ENCODE data around the gene GNAI3. TPM values are rescaled to one million over a fixed set of nuclear protein-coding genes. Genes with fewer than 3 reads are reported as not detected.
"Not testable (repeated sequence)": the region's sequence is repeated elsewhere in the genome, so short reads cannot be mapped to it uniquely, and the experiment has no call there.

The GNAI3 gene
- total RNA-seq, 2 experiments from 2014 or later = 8.4 TPM

DNA sequence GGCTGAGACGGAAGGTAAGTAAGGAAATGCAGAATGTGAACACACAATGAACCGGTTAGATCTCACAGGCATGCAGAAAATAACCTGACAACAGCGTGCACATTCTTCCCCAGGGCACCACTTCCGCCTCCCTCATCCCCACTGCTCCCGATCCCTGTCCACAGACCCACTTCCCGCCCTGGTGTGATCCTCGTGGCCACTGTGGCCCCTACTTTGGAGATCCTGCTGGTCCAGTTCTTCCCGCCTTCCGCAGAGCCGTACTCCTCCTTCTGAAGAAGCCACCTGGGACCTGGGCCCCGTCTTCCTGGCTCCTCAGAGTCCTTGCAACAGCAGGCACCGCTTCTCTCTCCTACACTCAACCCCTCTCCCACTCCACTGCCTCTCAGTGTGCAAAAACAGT is 106.1 kb downstream of the GNAI3 start:
- H3K27me3 Mint-ChIP-seq = peaks cover 9% of the 10 kb centered on the region
- H3K4me3 Mint-ChIP-seq = no peak overlapping the region
- H3K4me1 Mint-ChIP-seq = peaks cover 9% of the 10 kb centered on the region
- no peaks in the 10 kb centered on the region for H3K9me3 Mint-ChIP-seq
- H3K27ac Mint-ChIP-seq = no peak overlapping the region
- H3K36me3 Mint-ChIP-seq = no peaks in the 10 kb centered on the region
- DNase-seq = no peak

DNA sequence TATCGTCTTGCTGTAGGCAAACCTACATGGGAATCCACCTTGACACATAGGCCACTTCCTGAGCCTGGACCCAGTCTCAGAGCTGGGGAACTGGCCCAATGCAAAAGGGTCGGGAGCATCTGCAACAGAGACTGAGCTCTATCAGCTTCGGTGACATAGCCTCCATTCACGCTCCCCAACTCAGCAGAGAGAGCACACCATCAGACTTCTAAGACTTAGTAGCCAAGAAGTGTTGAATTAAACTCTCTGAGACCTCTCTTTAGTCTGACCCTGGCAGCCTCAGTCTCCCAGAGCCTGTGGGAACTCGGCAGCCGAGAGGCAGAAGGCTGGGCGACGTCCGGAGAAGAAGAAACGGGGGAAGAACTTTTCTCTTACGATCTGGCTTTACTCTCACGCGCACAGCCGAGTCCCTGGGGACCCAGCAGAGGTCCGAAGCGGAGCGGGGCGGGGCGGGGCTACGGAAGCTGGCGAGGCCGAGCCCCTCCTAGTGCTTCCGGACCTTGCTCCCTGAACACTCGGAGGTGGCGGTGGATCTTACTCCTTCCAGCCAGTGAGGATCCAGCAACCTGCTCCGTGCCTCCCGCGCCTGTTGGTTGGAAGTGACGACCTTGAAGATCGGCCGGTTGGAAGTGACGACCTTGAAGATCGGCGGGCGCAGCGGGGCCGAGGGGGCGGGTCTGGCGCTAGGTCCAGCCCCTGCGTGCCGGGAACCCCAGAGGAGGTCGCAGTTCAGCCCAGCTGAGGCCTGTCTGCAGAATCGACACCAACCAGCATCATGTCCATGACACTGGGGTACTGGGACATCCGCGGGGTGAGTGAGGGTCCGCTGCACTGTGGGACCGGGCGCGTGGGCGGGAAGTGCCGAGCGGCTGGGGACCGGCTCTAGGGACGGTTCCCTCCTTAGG is 107.5 kb downstream of the GNAI3 start, which contains the start of gene GSTM4:
Gene GSTM4, plus strand, starts transcription at position 485 of the 905 bp plus-strand sequence. Its CDS starts 291 bp downstream, at position 776.
- peak within 1 kb of the TSS; percentile 57 for H3K27ac Mint-ChIP-seq
- no peaks in the 10 kb centered on the region for H3K9me3 Mint-ChIP-seq
- DNase-seq = peak; percentile 59
- H3K4me1 Mint-ChIP-seq = peaks cover 9% of the 10 kb centered on the region
- H3K4me3 Mint-ChIP-seq = peak within 1 kb of the TSS; percentile 86
- peaks cover 9% of the 10 kb centered on the region for H3K27me3 Mint-ChIP-seq
- no peaks in the 10 kb centered on the region for H3K36me3 Mint-ChIP-seq

GRCh38 chr1:109657395-109657794 is 109.0 kb downstream of the GNAI3 start:
- Mint-ChIP-seq H3K36me3 (no peaks in the 10 kb centered on the region), H3K27ac (no peak overlapping the region), H3K4me3 (no peak overlapping the region), H3K27me3 (peaks cover 9% of the 10 kb centered on the region), H3K4me1 (peaks cover 9% of the 10 kb centered on the region), H3K9me3 (no peaks in the 10 kb centered on the region)
- DNase-seq = no peak

DNA sequence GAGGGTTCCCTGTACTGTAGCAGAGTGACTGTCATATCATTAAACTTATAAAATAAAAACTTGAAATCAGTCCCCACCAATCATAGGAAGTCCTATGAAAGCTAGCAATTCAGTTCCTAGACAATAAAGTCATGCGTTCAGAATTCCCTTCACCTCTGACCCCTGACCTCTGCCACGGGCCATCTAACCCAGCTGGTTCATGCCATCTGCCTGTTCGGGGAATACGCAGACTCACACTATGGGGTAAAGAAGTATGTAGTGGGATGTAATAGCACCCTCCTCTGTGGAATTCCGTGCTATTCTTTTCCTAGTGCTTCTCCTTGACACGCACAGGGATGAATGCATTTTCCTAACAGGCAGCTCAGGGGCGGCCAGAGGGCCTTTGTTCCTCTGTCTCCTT is 109.6 kb downstream of the GNAI3 start:
- DNase-seq = no peak
- no peak overlapping the region for H3K27ac Mint-ChIP-seq
- no peaks in the 10 kb centered on the region for H3K36me3 Mint-ChIP-seq
- H3K27me3 Mint-ChIP-seq = peaks cover 9% of the 10 kb centered on the region
- H3K9me3 Mint-ChIP-seq = no peaks in the 10 kb centered on the region
- no peak overlapping the region for H3K4me3 Mint-ChIP-seq
- peaks cover 9% of the 10 kb centered on the region for H3K4me1 Mint-ChIP-seq

DNA sequence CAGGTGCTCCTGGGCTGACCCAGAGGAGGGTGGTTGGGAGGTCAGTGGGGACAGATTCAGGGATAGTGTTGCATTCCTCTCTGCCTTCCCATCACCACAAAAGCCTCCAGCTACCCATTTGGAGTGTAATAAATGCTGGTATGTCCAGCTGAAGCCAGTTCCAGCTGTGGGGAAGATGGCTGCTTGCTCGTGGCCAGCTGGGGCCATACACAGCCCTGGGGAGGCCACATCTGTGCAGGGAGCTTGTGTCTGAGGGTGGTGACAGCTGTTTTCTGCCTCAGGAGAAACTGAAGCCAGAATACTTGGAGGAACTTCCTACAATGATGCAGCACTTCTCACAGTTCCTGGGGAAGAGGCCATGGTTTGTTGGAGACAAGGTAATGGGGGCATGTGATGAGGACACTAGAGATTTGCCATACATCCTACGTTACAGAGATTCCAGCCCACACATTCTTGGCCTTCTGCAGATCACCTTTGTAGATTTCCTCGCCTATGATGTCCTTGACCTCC is 110.2 kb downstream of the GNAI3 start:
- Mint-ChIP-seq H3K9me3 (no peaks in the 10 kb centered on the region), H3K27me3 (peaks cover 3% of the 10 kb centered on the region), H3K27ac (no peak overlapping the region), H3K4me1 (peaks cover 9% of the 10 kb centered on the region), H3K4me3 (no peak overlapping the region), H3K36me3 (no peaks in the 10 kb centered on the region)
- no peak for DNase-seq

- H3K27me3 Mint-ChIP-seq = no peaks in the 10 kb centered on the region
- no peaks in the 10 kb centered on the region for H3K9me3 Mint-ChIP-seq
- peaks cover 9% of the 10 kb centered on the region for H3K4me1 Mint-ChIP-seq
- H3K36me3 Mint-ChIP-seq = no peaks in the 10 kb centered on the region
- H3K27ac Mint-ChIP-seq = no peak overlapping the region
- no peak overlapping the region for H3K4me3 Mint-ChIP-seq
- DNase-seq = no peak
Measured at GRCh38 chr1:109659145-109659544, 110.7 kb downstream of the GNAI3 start.

- Mint-ChIP-seq H3K36me3 (no peaks in the 10 kb centered on the region), H3K9me3 (no peaks in the 10 kb centered on the region)
Measured at GRCh38 chr1:109659997-109660690, 111.7 kb downstream of the GNAI3 start.

DNA sequence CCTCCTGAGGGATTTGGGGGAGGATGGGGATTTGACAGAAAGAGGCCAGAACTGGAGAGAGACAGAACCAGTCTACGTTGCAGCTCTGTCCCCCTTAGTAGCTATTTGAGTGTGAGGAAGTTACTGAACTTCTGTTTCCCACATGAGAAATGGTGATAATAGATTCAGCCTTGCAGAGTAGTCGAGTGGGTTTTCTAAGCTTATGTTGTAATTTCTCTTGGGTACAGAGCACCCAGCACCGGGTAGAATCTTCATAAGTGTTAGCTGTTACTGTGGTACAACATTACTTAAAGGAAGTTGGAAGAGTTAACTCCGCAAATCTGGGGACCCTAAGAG is 112.2 kb downstream of the GNAI3 start:
- not testable (repeated sequence) for H3K27ac Mint-ChIP-seq, DNase-seq, H3K36me3 Mint-ChIP-seq, H3K4me3 Mint-ChIP-seq, H3K9me3 Mint-ChIP-seq, H3K27me3 Mint-ChIP-seq, H3K4me1 Mint-ChIP-seq

More at GRCh38 chr1:109659997-109660690, 111.7 kb downstream of the GNAI3 start:
- Mint-ChIP-seq H3K4me3 (no peak overlapping the region), H3K27ac (no peak overlapping the region), H3K27me3 (no peaks in the 10 kb centered on the region), H3K4me1 (peaks cover 8% of the 10 kb centered on the region)
- DNase-seq = no peak

DNA sequence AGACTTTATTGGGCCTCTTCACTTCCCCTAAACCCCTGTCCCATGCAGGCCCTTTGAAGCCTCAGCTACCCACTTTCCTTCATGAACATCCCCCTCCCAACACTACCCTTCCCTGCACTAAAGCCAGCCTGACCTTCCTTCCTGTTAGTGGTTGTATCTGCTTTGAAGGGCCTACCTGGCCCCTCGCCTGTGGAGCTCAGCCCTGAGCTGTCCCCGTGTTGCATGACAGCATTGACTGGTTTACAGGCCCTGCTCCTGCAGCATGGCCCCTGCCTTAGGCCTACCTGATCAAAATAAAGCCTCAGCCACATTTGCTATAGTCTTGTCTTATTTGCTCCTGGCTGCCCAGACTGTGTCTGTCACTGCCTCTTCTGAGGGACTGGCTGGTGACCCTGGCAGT is 113.0 kb downstream of the GNAI3 start:
- H3K27ac Mint-ChIP-seq = no peak overlapping the region
- peaks cover 2% of the 10 kb centered on the region for H3K4me1 Mint-ChIP-seq
- H3K36me3 Mint-ChIP-seq = no peaks in the 10 kb centered on the region
- H3K27me3 Mint-ChIP-seq = no peaks in the 10 kb centered on the region
- DNase-seq = no peak
- H3K9me3 Mint-ChIP-seq = no peaks in the 10 kb centered on the region
- no peak overlapping the region for H3K4me3 Mint-ChIP-seq

DNA sequence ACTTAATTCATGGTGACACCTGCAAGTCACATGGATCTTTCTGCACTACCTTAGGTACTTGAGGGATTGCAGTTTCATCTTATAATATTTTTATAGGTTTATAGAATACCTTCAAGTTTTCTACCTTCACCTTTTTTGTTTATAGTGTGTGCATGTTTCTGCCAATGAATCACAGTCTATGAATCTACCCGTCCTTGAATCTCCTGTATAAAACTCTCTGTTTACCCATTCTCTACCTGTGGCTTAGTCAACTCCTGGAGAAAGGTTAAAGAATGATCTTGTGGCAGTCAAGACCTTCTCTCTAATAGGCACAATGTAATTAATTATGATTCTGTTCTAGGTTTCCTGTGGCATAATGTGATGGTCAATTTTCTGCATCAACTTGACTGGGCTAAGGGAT is 116.3 kb downstream of the GNAI3 start:
- no peak overlapping the region for H3K4me3 Mint-ChIP-seq
- peaks cover 14% of the 10 kb centered on the region for H3K4me1 Mint-ChIP-seq
- DNase-seq = no peak
- no peaks in the 10 kb centered on the region for H3K27me3 Mint-ChIP-seq
- peaks cover 2% of the 10 kb centered on the region for H3K36me3 Mint-ChIP-seq
- no peak overlapping the region for H3K27ac Mint-ChIP-seq
- H3K9me3 Mint-ChIP-seq = no peaks in the 10 kb centered on the region

- Mint-ChIP-seq H3K36me3 (peaks cover 2% of the 10 kb centered on the region), H3K27ac (no peak within 1 kb of the TSS), H3K4me1 (peaks cover 16% of the 10 kb centered on the region), H3K9me3 (no peaks in the 10 kb centered on the region), H3K27me3 (no peaks in the 10 kb centered on the region), H3K4me3 (peak within 1 kb of the TSS; percentile 79)
- DNase-seq = peak; percentile 86
Measured at GRCh38 chr1:109667452-109668122, 119.2 kb downstream of the GNAI3 start, which contains the start of gene GSTM2. GSTM2 (plus strand) TSS chr1:109668057; CDS start chr1:109668116, 59 bp downstream.

Other genes starting within 250 kb of the GNAI3 start
- not detected for gene MYBPHL, start 241.6 kb upstream of the GNAI3 start, total RNA-seq
- gene SORT1, start 150.7 kb upstream of the GNAI3 start, total RNA-seq = 1 to 10 TPM; 5.6 to 6.6 TPM
- 100 to 1,000 TPM; 247 to 252 TPM for gene PSMA5, start 122.2 kb upstream of the GNAI3 start, total RNA-seq
- gene SYPL2, start 82.1 kb upstream of the GNAI3 start, total RNA-seq = not detected
- 10 to 100 TPM; 14.6 to 15.6 TPM for gene ATXN7L2, start 64.7 kb upstream of the GNAI3 start, total RNA-seq
- gene CYB561D1, start 54.5 kb upstream of the GNAI3 start, total RNA-seq = 1 to 10 TPM; 6.3 to 8.1 TPM
- 1 to 10 TPM; 2.1 to 2.5 TPM for gene AMIGO1, start 38.9 kb upstream of the GNAI3 start, total RNA-seq
- gene GPR61, start 8.7 kb upstream of the GNAI3 start, total RNA-seq = under 1 TPM in 1 of 2 experiments, not detected in 1; 0.16 TPM
- gene GNAT2, start 71.0 kb downstream of the GNAI3 start, total RNA-seq = under 1 TPM; 0.64 to 0.91 TPM
- 10 to 100 TPM; 89.5 to 91.4 TPM for gene AMPD2, start 71.2 kb downstream of the GNAI3 start, total RNA-seq
- gene GSTM4, start 107.5 kb downstream of the GNAI3 start, total RNA-seq = 1 to 10 TPM; 2.4 to 3.0 TPM
- 1 to 10 TPM; 7.4 to 8.5 TPM for gene GSTM2, start 119.4 kb downstream of the GNAI3 start, total RNA-seq
- gene GSTM1, start 139.2 kb downstream of the GNAI3 start, total RNA-seq = not detected
- gene GSTM5, start 163.6 kb downstream of the GNAI3 start, total RNA-seq = under 1 TPM in 1 of 2 experiments, not detected in 1; 0.06 TPM
- gene GSTM3, start 192.4 kb downstream of the GNAI3 start, total RNA-seq = 10 to 100 TPM; 21.4 to 25.4 TPM
- gene EPS8L3, start 215.3 kb downstream of the GNAI3 start, total RNA-seq = not detected

All from activated naive CD8-positive, alpha-beta T cell treated with anti-CD3 and anti-CD28 coated beads for 36 hours (primary cell).